Measurements from ENCODE around the gene XPO5. TPM values are rescaled to one million over a fixed set of nuclear protein-coding genes. Genes with fewer than 3 reads are reported as not detected.

Gene XPO5
- total and polyA plus RNA-seq, 12 donors: 6.9 to 20.1 (median 16.9) TPM

DNA sequence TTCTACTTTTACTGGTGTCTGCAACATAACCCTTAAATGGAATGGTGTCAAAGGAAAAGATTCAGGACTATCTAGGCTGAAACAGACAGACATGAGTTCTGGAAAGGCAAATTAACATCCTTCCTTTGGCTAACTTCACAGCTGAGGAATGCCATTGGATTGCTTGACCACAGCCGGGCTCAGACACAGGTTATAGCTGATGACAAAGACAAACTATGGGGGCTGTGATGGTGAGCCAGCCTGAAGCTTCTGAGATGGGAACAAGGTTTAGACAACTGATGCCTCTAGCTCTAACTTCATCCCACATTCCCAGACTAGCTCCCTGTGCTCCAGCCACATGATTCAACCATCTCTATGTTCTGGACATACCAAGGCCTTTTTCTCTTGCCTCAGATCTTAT lies 43.6 kb downstream of the XPO5 start:
- intact Hi-C loops (cut with DNase I): loop anchor here in 1 of 10 donors (5.0 kb wide), 1 partner anchor 440 kb away; no protein-coding TSS in a partner anchor

DNA sequence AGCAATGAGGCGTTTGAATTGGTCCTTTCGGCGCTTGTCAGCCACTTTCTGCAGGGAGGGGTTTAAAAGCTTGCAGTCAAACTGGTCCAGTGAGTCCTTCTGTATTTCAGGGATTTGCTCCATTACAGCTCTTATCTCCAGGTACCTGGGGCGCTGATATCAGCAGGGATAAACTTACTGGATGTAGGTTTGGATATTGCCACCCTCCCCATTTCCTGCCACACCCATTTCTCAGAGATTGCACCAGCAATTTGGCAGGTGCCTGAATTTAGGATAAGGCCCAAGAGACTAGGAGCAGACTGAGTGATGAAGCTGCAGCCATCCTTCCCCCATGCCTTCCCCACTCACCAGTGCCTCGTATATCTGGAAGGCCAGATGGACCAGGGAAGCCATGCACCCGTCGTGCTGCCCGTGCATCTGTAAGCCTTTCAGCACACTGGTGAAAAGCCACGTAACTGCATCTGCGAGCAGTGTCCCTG lies 51.3 kb downstream of the XPO5 start:
- intact Hi-C loops (cut with DNase I): no loop called here
- DNase-seq: no peak
- no peak for ATAC-seq
- 89 to 91% methylated on average over 10 of the region's 10 CpGs for WGBS, 2 donors
- Histone ChIP-seq H3K27me3 (no peaks in the 10 kb centered on the region), H3K36me3 (peaks cover 0 to 100% (median 91%) of the 10 kb centered on the region in 9 donors), H3K9me3 (no peaks in the 10 kb centered on the region), H3K4me1 (peaks cover 0 to 23% (median 8%) of the 10 kb centered on the region in 9 donors), H3K4me3 (no peak overlapping the region), H3K27ac (no peak overlapping the region)
- TF ChIP-seq, protein P1, sequence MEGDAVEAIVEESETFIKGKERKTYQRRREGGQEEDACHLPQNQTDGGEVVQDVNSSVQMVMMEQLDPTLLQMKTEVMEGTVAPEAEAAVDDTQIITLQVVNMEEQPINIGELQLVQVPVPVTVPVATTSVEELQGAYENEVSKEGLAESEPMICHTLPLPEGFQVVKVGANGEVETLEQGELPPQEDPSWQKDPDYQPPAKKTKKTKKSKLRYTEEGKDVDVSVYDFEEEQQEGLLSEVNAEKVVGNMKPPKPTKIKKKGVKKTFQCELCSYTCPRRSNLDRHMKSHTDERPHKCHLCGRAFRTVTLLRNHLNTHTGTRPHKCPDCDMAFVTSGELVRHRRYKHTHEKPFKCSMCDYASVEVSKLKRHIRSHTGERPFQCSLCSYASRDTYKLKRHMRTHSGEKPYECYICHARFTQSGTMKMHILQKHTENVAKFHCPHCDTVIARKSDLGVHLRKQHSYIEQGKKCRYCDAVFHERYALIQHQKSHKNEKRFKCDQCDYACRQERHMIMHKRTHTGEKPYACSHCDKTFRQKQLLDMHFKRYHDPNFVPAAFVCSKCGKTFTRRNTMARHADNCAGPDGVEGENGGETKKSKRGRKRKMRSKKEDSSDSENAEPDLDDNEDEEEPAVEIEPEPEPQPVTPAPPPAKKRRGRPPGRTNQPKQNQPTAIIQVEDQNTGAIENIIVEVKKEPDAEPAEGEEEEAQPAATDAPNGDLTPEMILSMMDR (IDR thresholded peaks at IDR 0.05): no peak

More for the DNA sequence above, 43.6 kb downstream of the XPO5 start:
- H3K4me1 ChIP-seq: no peaks in the 10 kb centered on the region
- H3K4me3 ChIP-seq: no peak overlapping the region
- peaks cover 0 to 96% (median 37%) of the 10 kb centered on the region in 9 donors for H3K36me3 ChIP-seq
- ATAC-seq (no peak), DNase-seq (no peak)
- TF ChIP-seq, protein P1 (IDR thresholded peaks at IDR 0.05): no peak
- no peaks in the 10 kb centered on the region for H3K9me3 ChIP-seq
- no peaks in the 10 kb centered on the region for H3K27me3 ChIP-seq
- WGBS, 2 donors: 81 to 84% methylated on average over 1 of the region's 1 CpG
- no peak overlapping the region for H3K27ac ChIP-seq

DNA sequence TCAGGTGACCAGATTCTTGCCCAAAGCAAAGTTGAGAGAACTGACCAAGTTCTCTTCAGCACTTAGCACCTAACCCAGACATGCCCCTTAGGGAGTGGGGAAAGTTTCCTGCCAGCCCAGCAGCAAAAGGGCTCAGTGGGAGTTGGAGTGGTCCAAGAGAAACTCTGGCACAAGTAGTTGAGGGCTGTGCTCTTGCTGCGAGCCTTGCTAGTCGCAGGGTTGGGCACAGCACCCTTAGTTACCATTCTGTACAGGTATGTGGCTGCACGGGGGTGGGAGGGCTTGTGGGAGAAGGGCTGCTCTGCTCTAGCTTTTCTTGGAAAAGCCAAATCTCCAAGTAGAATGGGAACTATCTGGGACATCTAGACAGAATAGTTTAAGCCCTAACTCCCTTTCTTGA lies 52.6 kb downstream of the XPO5 start:
- peaks cover 0 to 95% (median 81%) of the 10 kb centered on the region in 9 donors for H3K36me3 ChIP-seq
- no peak overlapping the region for H3K4me3 ChIP-seq
- peaks cover 0 to 31% (median 18%) of the 10 kb centered on the region in 9 donors for H3K4me1 ChIP-seq
- no peak for DNase-seq
- H3K27ac ChIP-seq: peak overlapping the region in 3 of 10 donors; percentile 42 to 78 (median 70)
- 94 to 96% methylated on average over 3 of the region's 3 CpGs for WGBS, 2 donors
- TF ChIP-seq, protein P1 (IDR thresholded peaks at IDR 0.05): no peak
- no peaks in the 10 kb centered on the region for H3K27me3 ChIP-seq
- no peaks in the 10 kb centered on the region for H3K9me3 ChIP-seq
- ATAC-seq: no peak
- intact Hi-C loops (cut with DNase I): no loop called here

DNA sequence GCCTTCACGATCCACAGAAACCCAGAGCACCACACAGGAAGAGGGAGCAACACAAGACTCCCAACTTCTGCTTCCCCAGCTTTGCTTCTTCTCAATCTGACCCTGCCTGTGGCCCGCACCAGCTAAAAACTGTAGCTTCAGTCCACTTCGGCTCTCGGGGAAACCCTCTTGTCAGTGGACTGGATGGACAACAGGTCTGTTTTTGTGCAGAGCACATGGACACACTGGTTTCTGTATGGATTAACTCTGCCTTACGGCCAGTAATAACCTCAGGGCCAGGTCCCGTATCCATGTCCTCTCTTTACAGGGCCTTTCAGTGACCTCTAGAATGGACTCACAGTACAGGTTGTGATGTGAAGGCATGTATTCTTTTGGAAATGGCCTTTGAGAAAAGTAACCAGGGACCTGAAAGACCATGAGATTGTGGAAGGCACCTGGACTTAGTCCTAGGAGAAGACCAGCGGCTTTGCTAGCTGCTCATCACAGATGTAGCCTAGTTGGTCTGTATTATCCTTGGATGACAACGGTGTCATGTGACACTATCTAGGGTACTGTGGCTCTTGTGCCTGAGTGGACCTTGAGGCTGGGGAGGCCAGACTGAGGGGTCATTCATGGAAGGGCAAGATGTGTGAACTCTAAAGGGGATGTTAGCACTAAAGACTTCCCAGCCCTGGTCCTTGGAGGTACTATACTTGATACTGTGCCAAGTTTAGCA lies 53.1 kb downstream of the XPO5 start:
- intact Hi-C loops (cut with DNase I): no loop called here
- Histone ChIP-seq H3K27ac (peak overlapping the region in 6 of 10 donors; percentile 31 to 78 (median 49)), H3K4me1 (peaks cover 5 to 37% (median 23%) of the 10 kb centered on the region in 9 donors), H3K36me3 (peaks cover 0 to 90% (median 76%) of the 10 kb centered on the region in 9 donors), H3K27me3 (no peaks in the 10 kb centered on the region), H3K9me3 (no peaks in the 10 kb centered on the region), H3K4me3 (no peak overlapping the region)
- DNase-seq (no peak), ATAC-seq (no peak)
- 78 to 80% methylated on average over 8 of the region's 8 CpGs for WGBS, 2 donors
- TF ChIP-seq, protein P1 (IDR thresholded peaks at IDR 0.05): no peak
